GM10266 (cell line): ENCODE results near the gene AGPAT3.

Source experiments
- DNase-seq: peaks from one replicate; pipeline ENCODE4 v3.0.0; 2012; ENCODE audit errors: extremely low spot score
- CTCF ChIP-seq: IDR thresholded peaks from 2 replicates; pipeline ENCODE4 v1.5.1; 2012; ENCODE audit warnings: mild to moderate bottlenecking, low read depth; ENCODE audit not compliant: control insufficient read depth, insufficient read depth; ENCODE audit errors: missing control alignments

The AGPAT3 gene

DNA sequence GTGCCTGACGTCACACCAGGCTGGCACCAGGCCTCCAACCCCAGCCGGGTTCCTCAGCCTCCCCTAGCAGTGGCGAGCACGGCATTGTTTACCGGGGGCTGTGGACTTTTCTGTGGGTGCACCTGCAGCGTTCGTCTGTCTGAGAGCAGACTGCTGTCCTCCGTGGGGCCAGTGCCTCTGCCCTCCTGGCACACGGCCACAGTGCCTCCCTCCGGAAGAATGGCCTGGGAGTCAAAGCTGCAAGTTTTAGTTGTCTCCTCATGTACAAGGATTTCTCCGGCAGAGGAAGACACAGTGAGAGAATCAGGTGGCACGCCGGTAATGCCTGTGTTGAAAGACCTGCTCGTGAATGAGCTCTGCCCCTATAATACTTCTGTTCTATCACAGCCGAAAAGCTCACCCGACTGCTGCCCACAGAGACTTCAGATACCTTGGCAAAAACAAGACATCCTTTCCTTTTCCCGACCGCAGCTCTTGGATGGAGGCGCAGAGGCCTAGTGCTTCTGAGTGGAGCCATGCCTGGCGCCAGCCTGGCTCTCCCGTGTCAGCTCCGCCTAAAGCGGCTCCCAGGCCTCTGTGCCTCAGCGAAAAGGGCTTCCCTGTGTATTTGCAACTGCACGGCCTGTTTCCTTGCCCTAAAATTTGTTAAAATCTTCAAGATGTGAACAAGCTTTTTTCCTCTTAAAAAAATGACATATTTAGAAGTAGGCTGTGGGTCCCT, 71.4 kb downstream of the AGPAT3 start:
- DNase-seq, result no peak
- no peak for TF ChIP-seq CTCF

DNA sequence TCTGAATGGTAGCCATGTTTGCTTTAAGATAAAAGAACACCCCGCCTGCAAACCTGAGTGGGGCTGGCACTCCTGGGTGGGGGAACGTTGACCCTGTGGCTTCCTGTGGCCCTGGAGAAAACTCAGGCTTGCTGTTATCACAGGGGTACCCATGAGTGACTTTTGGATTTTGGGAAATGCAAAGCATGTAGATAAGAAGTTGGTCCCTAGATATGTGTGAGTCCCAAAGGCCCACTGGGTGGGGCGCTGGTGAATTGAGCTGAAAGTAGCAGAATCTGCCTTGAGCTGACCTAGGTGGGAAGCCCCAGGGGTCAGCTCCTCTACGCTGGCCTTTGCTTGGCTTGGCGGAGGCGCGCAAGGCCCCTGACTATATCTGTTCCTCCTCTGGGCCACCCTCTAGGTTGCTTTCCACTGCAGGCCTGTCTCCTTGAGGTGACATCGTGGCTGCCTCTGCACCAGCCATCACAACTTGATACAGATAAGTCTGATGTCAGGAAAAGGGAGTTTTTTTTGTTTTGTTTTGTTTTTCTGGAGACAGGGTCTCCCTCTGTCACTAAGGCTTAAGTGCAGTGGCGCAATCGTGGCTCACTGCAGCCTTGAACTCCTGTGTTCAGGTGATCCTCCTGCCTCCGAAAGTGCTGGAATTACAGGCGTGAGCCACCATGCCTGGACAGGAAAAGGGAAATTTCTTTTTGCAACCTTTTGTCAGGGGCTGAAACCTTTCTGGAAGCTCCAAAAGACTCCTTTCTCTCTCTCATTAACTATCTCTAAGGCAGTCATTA, 72.2 kb downstream of the AGPAT3 start:
- DNase-seq, result no peak
- no peak for TF ChIP-seq CTCF

- TF ChIP-seq CTCF, result no peak
- DNase-seq, result peak; percentile 73
Measured at GRCh38 chr21:43937891-43938309, 72.9 kb downstream of the AGPAT3 start.

DNA sequence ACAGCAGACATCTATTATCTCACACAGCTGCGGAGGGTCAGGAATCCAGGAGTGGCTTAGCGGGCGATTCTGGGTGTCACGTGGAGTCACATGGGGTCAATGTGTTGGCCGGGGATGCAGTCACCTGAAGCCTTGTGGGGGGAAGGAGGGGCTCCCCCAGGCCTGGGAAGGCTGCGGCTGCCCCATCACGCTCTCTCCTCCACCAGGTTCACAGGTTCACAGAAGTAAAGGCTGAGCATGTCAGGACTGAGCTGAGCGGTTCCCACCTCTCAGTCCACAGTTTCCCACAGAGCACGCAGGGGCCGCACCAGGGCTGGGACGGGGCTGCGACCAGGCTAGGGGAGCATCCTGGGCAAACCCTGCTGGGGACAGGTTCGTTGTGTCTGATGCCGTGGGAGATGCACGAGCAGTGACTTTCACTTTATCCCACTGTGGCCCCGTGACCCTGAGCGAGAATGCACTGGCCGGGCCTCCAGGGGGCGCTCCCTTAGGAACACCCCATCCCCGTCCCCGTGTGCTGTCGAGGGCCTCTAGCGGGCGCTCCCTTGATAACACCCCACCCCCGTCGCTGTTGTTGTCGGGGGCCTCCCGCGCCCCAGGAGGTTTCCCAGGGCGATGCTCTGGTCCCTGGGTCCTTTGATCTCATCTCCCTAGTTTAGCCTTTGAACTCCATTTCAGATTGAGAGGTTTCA, 73.9 kb downstream of the AGPAT3 start:
- peak; percentile 95 for DNase-seq
- peak; percentile 99 for TF ChIP-seq CTCF

DNA sequence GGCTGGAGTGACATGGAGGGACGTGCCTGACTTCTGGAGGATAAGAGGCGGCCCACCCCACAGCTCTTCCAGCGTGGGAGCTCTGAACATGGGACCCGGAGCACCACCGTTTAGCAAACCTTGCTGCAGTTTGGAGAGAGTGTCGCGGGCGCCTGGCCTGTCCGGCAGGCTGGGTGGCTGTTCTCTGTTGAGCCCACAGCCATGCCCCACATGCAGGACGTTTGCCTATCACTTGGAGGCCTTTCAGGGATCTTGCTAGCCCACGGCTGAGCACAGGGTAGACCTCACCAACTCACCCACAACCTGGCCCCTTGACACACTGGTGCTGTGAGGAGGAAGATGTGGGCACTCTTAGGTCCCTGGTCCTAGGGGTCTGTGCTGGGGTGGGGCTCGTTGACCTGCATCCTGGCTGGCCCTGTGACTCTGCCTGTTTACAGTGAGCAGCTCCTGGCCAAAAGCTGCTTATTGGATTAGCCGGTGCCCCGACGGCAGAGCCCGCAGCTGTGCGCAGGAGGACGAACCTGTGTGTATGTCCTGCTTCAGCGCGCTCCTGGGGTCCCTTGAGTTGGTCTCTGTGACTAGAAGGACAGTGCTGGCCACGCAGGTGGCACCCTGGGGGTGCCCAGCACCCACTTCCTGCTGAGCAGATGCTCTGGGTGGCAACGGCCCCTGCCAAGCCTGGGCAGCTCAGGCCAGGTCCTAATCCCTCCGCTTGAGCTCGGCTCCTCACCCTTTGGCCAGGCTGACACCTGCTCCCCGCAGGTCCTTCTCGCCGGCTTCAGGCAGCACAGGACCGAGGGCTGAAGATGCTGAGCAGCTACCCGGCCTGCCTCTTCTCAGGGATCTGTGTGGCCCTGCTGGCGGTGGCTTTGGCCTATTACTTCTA, 74.7 kb downstream of the AGPAT3 start:
- TF ChIP-seq CTCF, result no peak
- DNase-seq, result no peak

GRCh38 chr21:43940329-43941050, 75.5 kb downstream of the AGPAT3 start:
- no peak for TF ChIP-seq CTCF
- DNase-seq, result no peak
